Cerebellar cortex (tissue), 1 donor: ENCODE measurements around the gene AKAP13.

Source experiments
- DNase-seq: peaks from one replicate; pipeline ENCODE4 v3.0.0-alpha.2; 2015; ENCODE audit warnings: low spot score

AKAP13 gene

GRCh38 chr15:85598718-85599398 is 218.5 kb downstream of the AKAP13 start:
- DNase-seq = no peak

DNA sequence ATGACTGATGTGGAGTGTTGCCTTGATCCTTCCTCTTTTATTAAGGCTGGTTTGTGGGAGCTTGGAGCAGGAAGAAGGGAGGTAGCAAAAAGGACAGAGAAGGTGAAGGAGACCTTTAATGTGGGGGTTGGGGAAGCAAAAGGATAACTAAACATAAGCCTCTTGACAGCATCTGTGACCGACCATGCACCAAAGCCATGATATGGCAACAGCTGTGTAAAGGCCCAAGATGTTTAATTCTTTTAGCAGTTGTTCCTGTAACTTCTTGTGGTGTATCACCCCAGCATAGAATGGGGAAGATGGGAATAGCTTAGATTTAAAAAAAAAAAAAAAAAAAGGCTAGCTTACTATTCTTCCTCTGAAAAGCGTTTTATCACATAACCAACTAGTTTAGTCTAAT is 219.6 kb downstream of the AKAP13 start:
- no peak for DNase-seq

DNA sequence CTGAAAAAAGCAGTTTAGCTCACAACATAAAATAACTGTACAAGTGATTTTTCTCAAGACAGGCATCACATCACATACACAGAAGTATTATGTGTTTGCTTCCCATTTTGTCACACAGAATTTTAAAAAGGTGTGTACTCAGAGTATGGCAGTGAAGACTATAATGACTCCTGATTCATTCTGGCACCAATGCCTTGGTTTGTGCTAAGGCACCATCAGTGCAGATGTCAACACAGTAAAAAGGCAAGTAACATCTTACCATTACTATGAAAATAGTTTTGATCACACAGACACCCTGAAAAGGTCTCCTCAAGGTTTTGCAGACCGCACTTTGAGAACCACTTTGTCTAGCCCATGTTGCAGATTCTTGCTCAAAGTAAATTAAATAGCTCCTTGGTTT is 222.8 kb downstream of the AKAP13 start:
- DNase-seq = no peak

DNA sequence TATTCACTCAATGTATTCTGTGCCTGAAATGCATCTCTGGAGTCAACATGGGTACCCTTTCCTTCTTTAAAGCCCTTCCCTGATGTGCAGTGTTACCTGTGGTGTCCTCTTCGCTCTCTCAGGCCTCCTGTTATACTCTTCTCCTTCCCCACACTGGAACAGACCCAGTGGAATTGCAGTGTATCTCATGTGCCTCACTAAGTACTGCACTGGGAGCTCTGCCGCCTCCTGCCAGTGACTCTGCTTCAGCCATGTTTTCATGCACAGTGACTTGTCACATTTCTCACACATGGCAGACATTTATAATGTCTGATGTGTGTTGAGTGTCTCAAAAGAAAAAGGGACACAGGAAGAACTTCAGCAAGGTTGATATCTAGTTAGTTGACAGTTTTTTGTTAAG is 223.3 kb downstream of the AKAP13 start:
- no peak for DNase-seq

DNA sequence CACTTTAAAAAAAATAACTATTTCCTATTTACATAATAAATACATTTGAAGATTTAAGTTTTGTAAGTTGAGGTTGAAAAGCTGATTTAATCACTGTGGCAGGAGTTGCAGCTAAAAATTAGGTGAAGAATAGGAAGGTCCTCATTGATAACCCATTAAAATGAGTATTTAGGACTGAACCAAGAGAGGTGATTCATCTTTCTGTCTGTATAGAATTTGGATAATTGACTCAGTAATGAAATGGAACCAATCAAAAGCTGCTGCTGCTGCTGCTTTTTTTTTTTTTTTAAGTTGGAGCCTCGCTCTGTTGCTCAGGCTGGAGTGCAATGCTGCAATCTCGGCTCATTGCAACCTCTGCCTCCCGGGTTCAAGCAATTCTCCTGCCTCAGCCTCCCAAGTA is 223.8 kb downstream of the AKAP13 start:
- DNase-seq = no peak

- no peak for DNase-seq
These were observed 226.3 kb downstream of the AKAP13 start for GRCh38 chr15:85606738-85607137.

- DNase-seq = no peak
These were observed 226.9 kb downstream of the AKAP13 start for GRCh38 chr15:85607141-85607806.

- DNase-seq = no peak
These were observed 227.4 kb downstream of the AKAP13 start for GRCh38 chr15:85607842-85608241.

DNA sequence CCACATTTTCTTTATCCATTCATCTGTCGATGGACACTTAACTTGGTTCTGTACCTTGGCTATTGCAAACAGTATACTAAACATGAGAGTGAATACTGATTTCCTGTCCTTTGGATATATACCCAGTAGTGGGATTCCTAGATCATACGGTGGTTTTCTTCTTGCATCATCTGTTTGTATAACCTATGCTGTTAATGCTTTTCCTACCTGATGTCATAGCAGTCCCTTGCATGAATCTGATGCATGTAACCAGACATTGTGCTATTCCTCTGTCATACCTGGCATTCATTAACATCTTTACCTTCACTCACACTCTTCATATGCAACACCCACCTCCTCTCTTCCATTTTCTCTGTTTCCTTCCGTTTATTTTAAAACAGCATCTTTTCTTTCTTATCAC is 229.1 kb downstream of the AKAP13 start:
- DNase-seq = no peak

DNA sequence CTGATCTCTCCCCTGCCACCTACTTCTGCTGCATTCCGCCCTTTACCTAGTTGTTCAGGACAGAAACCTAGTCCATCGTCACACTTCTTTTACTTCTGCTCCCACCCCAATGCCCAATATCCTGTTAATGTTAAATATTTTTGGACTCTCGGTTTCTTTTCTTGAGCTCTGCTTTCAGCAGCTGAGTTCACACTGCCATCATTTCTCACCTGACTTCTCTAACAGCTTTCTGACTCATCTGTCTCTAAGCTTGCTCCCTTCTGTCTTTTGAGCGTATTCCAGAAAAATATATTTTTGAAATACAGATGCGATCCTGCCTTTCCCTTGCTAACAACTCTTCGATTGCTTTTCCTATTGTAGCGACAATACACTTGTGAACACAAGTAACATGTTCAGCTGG is 231.0 kb downstream of the AKAP13 start:
- no peak for DNase-seq

DNA sequence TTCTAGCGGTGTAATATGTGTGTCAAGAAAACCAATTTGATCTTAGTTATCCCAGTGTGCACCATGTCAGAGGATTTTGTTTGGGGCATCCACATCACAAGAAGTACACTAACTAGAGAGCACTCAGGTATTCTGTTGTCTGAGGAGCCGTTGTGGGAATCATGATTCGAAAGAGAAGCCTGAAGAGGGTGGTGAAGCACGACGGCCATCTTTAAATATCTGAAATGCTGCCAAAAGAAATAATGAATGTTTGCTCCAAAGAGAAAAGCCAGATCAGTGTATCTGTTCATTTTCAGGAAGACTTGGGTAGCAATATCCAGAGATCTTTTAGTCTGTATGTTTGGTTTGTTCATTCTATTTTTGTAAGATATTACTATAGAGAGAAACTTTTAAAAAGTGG is 233.7 kb downstream of the AKAP13 start:
- DNase-seq = no peak

GRCh38 chr15:85615930-85616329 is 235.5 kb downstream of the AKAP13 start:
- DNase-seq = peak; percentile 21

- DNase-seq = no peak
These were observed 236.2 kb downstream of the AKAP13 start for GRCh38 chr15:85616549-85617110.

GRCh38 chr15:85618228-85618505 is 237.8 kb downstream of the AKAP13 start:
- no peak for DNase-seq

- DNase-seq = no peak
These were observed 238.6 kb downstream of the AKAP13 start for GRCh38 chr15:85618956-85619491.

GRCh38 chr15:85619992-85620689 is 239.7 kb downstream of the AKAP13 start:
- no peak for DNase-seq

DNA sequence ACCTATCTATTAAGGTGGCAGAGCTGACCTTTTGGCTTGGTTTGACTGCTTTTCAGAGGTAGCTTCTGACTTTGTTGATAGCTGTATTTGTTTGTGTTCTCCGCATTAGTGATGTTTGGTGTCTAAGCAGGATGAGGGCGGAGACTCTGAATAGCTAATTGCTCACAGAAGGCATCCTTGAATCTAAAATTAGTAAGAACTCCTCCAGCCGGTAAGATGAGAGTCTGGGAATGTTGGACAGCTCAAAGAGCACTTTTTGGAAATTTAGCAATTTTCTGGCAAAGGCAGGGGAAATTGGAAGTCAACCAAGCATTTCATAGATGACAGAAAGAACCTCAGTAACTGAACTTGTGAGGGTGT is 240.3 kb downstream of the AKAP13 start:
- DNase-seq = no peak

DNA sequence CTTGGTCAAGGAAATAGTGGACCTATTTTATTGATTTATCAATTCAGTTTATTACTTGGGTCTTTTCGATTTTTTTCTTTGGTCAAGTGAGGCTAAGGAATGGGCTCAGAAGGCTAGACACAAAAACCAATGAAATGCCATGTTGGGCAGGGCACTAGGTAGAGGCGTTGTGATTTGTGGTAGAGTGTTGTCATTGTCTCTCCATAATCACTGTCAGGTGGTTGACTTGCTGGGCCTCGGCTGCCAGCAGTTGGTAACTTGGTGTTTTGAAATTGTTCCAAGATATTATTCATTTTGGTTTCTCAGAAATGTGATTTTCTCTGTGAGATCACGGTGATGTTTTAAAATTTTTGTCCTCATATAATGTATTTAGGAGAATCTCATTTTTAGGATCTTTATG is 240.7 kb downstream of the AKAP13 start:
- DNase-seq = no peak

DNA sequence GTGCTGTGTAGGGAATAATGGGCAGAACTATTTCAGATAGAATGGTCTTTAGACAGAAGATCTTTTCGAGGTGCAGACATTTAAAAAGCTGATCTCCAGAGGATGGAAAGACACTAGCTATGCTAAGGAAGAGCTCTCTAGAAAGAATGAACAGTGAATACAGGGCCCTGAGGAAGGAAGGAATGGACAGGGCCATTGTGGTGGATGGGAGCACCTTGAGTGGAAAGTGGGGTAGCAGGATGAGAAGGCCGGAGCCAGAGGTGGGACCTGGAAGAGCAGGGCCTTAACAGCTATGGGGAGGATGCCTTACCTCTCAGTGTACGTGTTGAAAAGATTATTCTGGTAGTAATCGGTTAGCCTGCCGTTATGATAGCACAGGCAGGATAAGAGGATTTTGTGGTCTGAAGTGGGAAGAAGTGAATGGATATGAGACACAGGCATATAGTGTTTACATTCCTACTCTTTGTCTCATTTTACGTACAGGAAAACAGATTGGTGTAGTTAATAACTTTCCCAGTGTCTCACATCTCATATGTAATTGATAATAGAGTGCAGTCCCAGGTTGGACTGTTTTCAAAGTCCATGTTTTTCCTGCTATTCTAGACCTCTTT is 241.9 kb downstream of the AKAP13 start:
- DNase-seq = no peak

GRCh38 chr15:85623315-85624049 is 243.1 kb downstream of the AKAP13 start:
- no peak for DNase-seq

- no peak for DNase-seq
These were observed 243.9 kb downstream of the AKAP13 start for GRCh38 chr15:85624291-85624801.
